WTC11 (cell line): ENCODE data around the gene MGAT2. TPM values are rescaled to one million over a fixed set of nuclear protein-coding genes. Genes with fewer than 3 reads are reported as not detected.

Source experiments
- AFF4 ChIP-seq: sonication (generic); formaldehyde crosslinking; IDR thresholded peaks from 2 replicates; pipeline ENCODE4 v1.8.1; 2023; ENCODE audit warnings: mild to moderate bottlenecking, missing genetic modification reagents, borderline replicate concordance
- AR ChIP-seq: fragments of 250-450 bp; sonication (Bioruptor Pico); IDR thresholded peaks from 2 replicates; pipeline ENCODE4 v1.9.0; 2021; ENCODE audit warnings: mild to moderate bottlenecking
- ATF3 ChIP-seq: sonication (generic); formaldehyde crosslinking; conservative IDR thresholded peaks from 2 replicates; pipeline ENCODE4 v1.8.1; 2022; ENCODE audit warnings: mild to moderate bottlenecking, missing genetic modification reagents
- CDX4 ChIP-seq: fragments of 250-450 bp; sonication (Bioruptor Pico); IDR thresholded peaks from 2 replicates; pipeline ENCODE4 v1.9.0; 2021; ENCODE audit warnings: moderate library complexity, mild to moderate bottlenecking, inconsistent platforms, borderline replicate concordance
- CREB1 ChIP-seq: sonication (generic); formaldehyde crosslinking; IDR thresholded peaks from 2 replicates; pipeline ENCODE4 v1.8.0; 2023; ENCODE audit warnings: mild to moderate bottlenecking, missing genetic modification reagents
- FOXK1 ChIP-seq: sonication (generic); formaldehyde crosslinking; IDR thresholded peaks from 2 replicates; pipeline ENCODE4 v1.8.0; 2022; ENCODE audit warnings: mild to moderate bottlenecking, moderate library complexity, missing genetic modification reagents
- HMGXB4 ChIP-seq: sonication (generic); formaldehyde crosslinking; IDR thresholded peaks from 2 replicates; pipeline ENCODE4 v1.8.1; 2023; ENCODE audit warnings: mild to moderate bottlenecking, moderate library complexity, missing genetic modification reagents
- IRF1 ChIP-seq: sonication (generic); formaldehyde crosslinking; IDR thresholded peaks from 2 replicates; pipeline ENCODE4 v1.8.0; 2023; ENCODE audit warnings: missing genetic modification reagents
- JUN ChIP-seq: sonication (generic); formaldehyde crosslinking; IDR thresholded peaks from 2 replicates; pipeline ENCODE4 v1.8.0; 2023; ENCODE audit warnings: mild to moderate bottlenecking, missing genetic modification reagents
- KAT7 ChIP-seq: sonication (generic); formaldehyde crosslinking; IDR thresholded peaks from 2 replicates; pipeline ENCODE4 v1.8.1; 2023; ENCODE audit warnings: missing genetic modification reagents, mild to moderate bottlenecking, borderline replicate concordance
- MLX ChIP-seq: sonication (generic); formaldehyde crosslinking; IDR thresholded peaks from 2 replicates; pipeline ENCODE4 v1.8.1; 2023; ENCODE audit warnings: mild to moderate bottlenecking, missing genetic modification reagents, moderate library complexity
- NFE2L1 ChIP-seq: sonication (generic); formaldehyde crosslinking; IDR thresholded peaks from 2 replicates; pipeline ENCODE4 v1.8.1; 2023; ENCODE audit warnings: missing genetic modification reagents
- PRDM15 ChIP-seq: sonication (generic); formaldehyde crosslinking; IDR thresholded peaks from 2 replicates; pipeline ENCODE4 v1.8.0; 2022; ENCODE audit warnings: missing genetic modification reagents
- RORB ChIP-seq: fragments of 250-450 bp; sonication (Bioruptor Pico); IDR thresholded peaks from 2 replicates; pipeline ENCODE4 v1.9.0; 2021; ENCODE audit warnings: mild to moderate bottlenecking
- TCF7 ChIP-seq: sonication (generic); formaldehyde crosslinking; IDR thresholded peaks from 2 replicates; pipeline ENCODE4 v1.8.0; 2022; ENCODE audit warnings: mild to moderate bottlenecking, low read depth, missing genetic modification reagents, moderate library complexity
- TEAD1 ChIP-seq: sonication (generic); formaldehyde crosslinking; IDR thresholded peaks from 2 replicates; pipeline ENCODE4 v1.8.0; 2022; ENCODE audit warnings: mild to moderate bottlenecking, missing genetic modification reagents
- TEAD4 ChIP-seq: sonication (generic); formaldehyde crosslinking; IDR thresholded peaks from 2 replicates; pipeline ENCODE4 v1.8.0; 2022; ENCODE audit warnings: mild to moderate bottlenecking, missing genetic modification reagents
- ZBTB21 ChIP-seq: sonication (generic); formaldehyde crosslinking; IDR thresholded peaks from 2 replicates; pipeline ENCODE4 v1.8.1; 2023; ENCODE audit warnings: mild to moderate bottlenecking, missing genetic modification reagents, borderline replicate concordance
- ZMAT4 ChIP-seq: fragments of 250-450 bp; sonication (Bioruptor Pico); IDR thresholded peaks from 2 replicates; pipeline ENCODE4 v1.9.0; 2021; ENCODE audit warnings: mild to moderate bottlenecking
- ZNF138 ChIP-seq: sonication (generic); formaldehyde crosslinking; conservative IDR thresholded peaks from 2 replicates; pipeline ENCODE4 v1.8.1; 2022; ENCODE audit warnings: mild to moderate bottlenecking, moderate library complexity, missing genetic modification reagents
- ZNF219 ChIP-seq: sonication (generic); formaldehyde crosslinking; IDR thresholded peaks from 2 replicates; pipeline ENCODE4 v1.8.0; 2023; ENCODE audit warnings: missing genetic modification reagents, mild to moderate bottlenecking, borderline replicate concordance
- ZNF416 ChIP-seq: fragments of 250-450 bp; sonication (Bioruptor Pico); IDR thresholded peaks from 2 replicates; pipeline ENCODE4 v1.9.0; 2021; ENCODE audit warnings: mild to moderate bottlenecking, inconsistent platforms
- total RNA-seq: library from RNA; stranded (reverse); gene quantifications from 3 replicates; pipeline ENCODE4 v1.2.3, GENCODE V29; 2021

MGAT2 gene
- total RNA-seq, 1 experiment from 2014 or later = 25.2 TPM

- TF ChIP-seq IRF1 (CRISPR knock-in tag) = peak; percentile 68
- peak; percentile 63; the same call in 1 of the 2 replicates for TF ChIP-seq TEAD4 (CRISPR knock-in tag)
- peak; percentile 96 for TF ChIP-seq HMGXB4
- peak; percentile 41; the same call in 1 of the 2 replicates for TF ChIP-seq TEAD1
- TF ChIP-seq ZMAT4 (CRISPR knock-in tag) = no peak
- no peak for TF ChIP-seq CDX4 (CRISPR knock-in tag)
- no peak for TF ChIP-seq NFE2L1 (CRISPR knock-in tag)
- TF ChIP-seq FOXK1 (CRISPR knock-in tag) = peak; percentile 92
- no peak for TF ChIP-seq RORB
- peak; percentile 33; the same call in 1 of the 2 replicates for TF ChIP-seq ZNF416
- 0 out of 2 replicates have a peak, but pooled peaks have one; percentile 47 for TF ChIP-seq JUN
- no peak; the same call in 1 of the 2 replicates for TF ChIP-seq ZBTB21 (CRISPR knock-in tag)
- 0 out of 2 replicates have a peak, but pooled peaks have one; percentile 21 for TF ChIP-seq KAT7 (CRISPR knock-in tag)
- 0 out of 2 replicates have a peak, but pooled peaks have one; percentile 20 for TF ChIP-seq ZNF219 (CRISPR knock-in tag)
- no peak for TF ChIP-seq ZNF138 (CRISPR knock-in tag)
- no peak for TF ChIP-seq PRDM15 (CRISPR knock-in tag)
- 0 out of 2 replicates have a peak, but pooled peaks have one; percentile 29 for TF ChIP-seq CREB1 (CRISPR knock-in tag)
- TF ChIP-seq AR (CRISPR knock-in tag) = no peak
- peak; percentile 86 for TF ChIP-seq AFF4 (CRISPR knock-in tag)
- no peak for TF ChIP-seq ATF3
- no peak for TF ChIP-seq MLX (CRISPR knock-in tag)
- no peak for TF ChIP-seq TCF7
These were observed 21.9 kb upstream of the MGAT2 start, which contains the start of gene LRR1 (continued) for GRCh38 chr14:49598485-49599300.
